ENCODE data around the gene EPHA3. TPM values are rescaled to one million over a fixed set of nuclear protein-coding genes. Genes with fewer than 3 reads are reported as not detected.

Gene EPHA3
- total and polyA plus RNA-seq, 2 donors (not counting 1 experiment from before 2014, with no cell fraction given) = 0.01 TPM; not detected in 1

- no peaks in the 10 kb centered on the region for H3K4me1 ChIP-seq (ENCODE audit: control insufficient read depth in 2 of 2, insufficient read depth in 2 of 2, low read length in 2 of 2)
- H3K79me2 ChIP-seq (ENCODE audit: control insufficient read depth, insufficient read depth, low read length) = no peaks in the 10 kb centered on the region
- Mint-ChIP-seq H3K4me1 (no peaks in the 10 kb centered on the region), H3K4me3 (no peak overlapping the region), H3K27me3 (no peaks in the 10 kb centered on the region), H3K27ac (no peak overlapping the region), H3K9me3 (ENCODE audit: insufficient read depth) (no peaks in the 10 kb centered on the region)
- no peaks in the 10 kb centered on the region for H3K36me3 ChIP-seq (replicated peaks in 1 of 2; ENCODE audit: control extremely low read depth in 1 of 2, control insufficient read depth in 1 of 2, extremely low read depth in 1 of 2, insufficient read depth in 2 of 2, low read length in 1 of 2)
- no CpG with 5 or more reads among the region's 2 CpGs for WGBS (ENCODE audit: insufficient coverage)
- no peaks in the 10 kb centered on the region for H4K20me1 ChIP-seq (ENCODE audit: control insufficient read depth, insufficient read depth, low read length, poor library complexity, severe bottlenecking)
- H3K9me3 ChIP-seq (ENCODE audit: control extremely low read depth in 1 of 3, control insufficient read depth in 2 of 3, insufficient read depth in 1 of 3, low read length in 2 of 3) = peaks cover 0 to 2% (median 0%) of the 10 kb centered on the region in 3 donors
- H3K9ac ChIP-seq (ENCODE audit: low read length) = no peak overlapping the region
- intact Hi-C loops (cut with micrococcal nuclease) = no loop called here
- H3K4me3 ChIP-seq (ENCODE audit: control extremely low read depth in 1 of 5, extremely low read depth in 1 of 5, insufficient read depth in 1 of 5, low read depth in 2 of 5, low read length in 4 of 5) = no peak overlapping the region
- ChIA-PET POLR2A (no interaction called here), CTCF (no interaction called here)
- no peak for ATAC-seq (ENCODE audit: low read depth)
- H3K4me2 ChIP-seq (replicated peaks; ENCODE audit: low read depth, low read length, poor library complexity, severe bottlenecking) = no peak overlapping the region
- TF ChIP-seq EZH2 (IDR thresholded peaks at IDR 0.05; ENCODE audit: borderline replicate concordance, insufficient read depth, low read depth, low read length, poor library complexity, severe bottlenecking) = no peak
- no peak for TF ChIP-seq CTCF (IDR thresholded peaks at IDR 0.05)
- DNase-seq = no peak
- H3K27me3 ChIP-seq (replicated peaks in 1 of 4; ENCODE audit: control extremely low read depth in 1 of 4, control insufficient read depth in 3 of 4, insufficient read depth in 4 of 4, low read length in 3 of 4) = no peaks in the 10 kb centered on the region
- no peak overlapping the region for H3K27ac ChIP-seq (ENCODE audit: low read length in 2 of 2)
- H2AFZ ChIP-seq (ENCODE audit: insufficient read depth, low read depth, low read length, poor library complexity, severe bottlenecking) = no peak overlapping the region
Observed at GRCh38 chr3:89300526-89300925, 193.1 kb downstream of the EPHA3 start.

DNA sequence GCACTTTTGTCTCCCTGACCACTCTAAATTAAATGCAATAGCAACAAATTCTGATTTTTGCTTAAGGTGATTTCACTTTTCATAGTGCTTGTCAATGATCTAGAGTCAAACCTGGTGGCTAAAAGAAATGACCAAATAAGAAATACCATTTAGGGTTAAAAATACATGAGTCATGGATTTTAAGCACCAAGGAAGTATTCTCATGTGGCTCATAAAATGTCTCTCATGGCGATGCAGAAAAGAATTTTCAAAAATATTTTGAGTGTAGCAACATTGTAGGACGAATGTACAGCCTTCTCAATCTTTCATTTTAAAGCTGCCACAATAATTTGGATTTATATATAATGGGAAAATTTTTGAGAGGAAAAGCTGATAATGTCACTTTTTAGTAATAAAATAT, 193.6 kb downstream of the EPHA3 start:
- Mint-ChIP-seq H3K9me3 (ENCODE audit: insufficient read depth) (no peaks in the 10 kb centered on the region), H3K4me1 (no peaks in the 10 kb centered on the region), H3K27ac (no peak overlapping the region), H3K4me3 (no peak overlapping the region), H3K27me3 (no peaks in the 10 kb centered on the region)
- ATAC-seq (ENCODE audit: low read depth) (no peak), DNase-seq (no peak)
- Histone ChIP-seq H3K27ac (ENCODE audit: low read length in 2 of 2) (no peak overlapping the region), H3K79me2 (ENCODE audit: control insufficient read depth, insufficient read depth, low read length) (no peaks in the 10 kb centered on the region), H3K4me1 (ENCODE audit: control insufficient read depth in 2 of 2, insufficient read depth in 2 of 2, low read length in 2 of 2) (no peaks in the 10 kb centered on the region), H3K4me2 (replicated peaks; ENCODE audit: low read depth, low read length, poor library complexity, severe bottlenecking) (no peak overlapping the region), H2AFZ (ENCODE audit: insufficient read depth, low read depth, low read length, poor library complexity, severe bottlenecking) (no peak overlapping the region), H4K20me1 (ENCODE audit: control insufficient read depth, insufficient read depth, low read length, poor library complexity, severe bottlenecking) (no peaks in the 10 kb centered on the region), H3K4me3 (ENCODE audit: control extremely low read depth in 1 of 5, extremely low read depth in 1 of 5, insufficient read depth in 1 of 5, low read depth in 2 of 5, low read length in 4 of 5) (no peak overlapping the region), H3K36me3 (replicated peaks in 1 of 2; ENCODE audit: control extremely low read depth in 1 of 2, control insufficient read depth in 1 of 2, extremely low read depth in 1 of 2, insufficient read depth in 2 of 2, low read length in 1 of 2) (no peaks in the 10 kb centered on the region), H3K9me3 (ENCODE audit: control extremely low read depth in 1 of 3, control insufficient read depth in 2 of 3, insufficient read depth in 1 of 3, low read length in 2 of 3) (peaks cover 0 to 2% (median 0%) of the 10 kb centered on the region in 3 donors), H3K9ac (ENCODE audit: low read length) (no peak overlapping the region), H3K27me3 (replicated peaks in 1 of 4; ENCODE audit: control extremely low read depth in 1 of 4, control insufficient read depth in 3 of 4, insufficient read depth in 4 of 4, low read length in 3 of 4) (no peaks in the 10 kb centered on the region)
- no peak for TF ChIP-seq CTCF (IDR thresholded peaks at IDR 0.05)
- no peak for TF ChIP-seq EZH2 (IDR thresholded peaks at IDR 0.05; ENCODE audit: borderline replicate concordance, insufficient read depth, low read depth, low read length, poor library complexity, severe bottlenecking)
- POLR2A ChIA-PET = no interaction called here
- CTCF ChIA-PET = no interaction called here
- intact Hi-C loops (cut with micrococcal nuclease) = no loop called here
- no CpG with 5 or more reads among the region's 2 CpGs for WGBS (ENCODE audit: insufficient coverage)

Measured in B cell (primary cell).